ENCODE measurements around the gene DDX10. TPM values are rescaled to one million over a fixed set of nuclear protein-coding genes. Genes with fewer than 3 reads are reported as not detected.
A peak's percentile ranks its signal among the peaks of the same experiment; 100 is the strongest.

The DDX10 gene
- total RNA-seq, 1 experiment from 2014 or later = 48.3 TPM

DNA sequence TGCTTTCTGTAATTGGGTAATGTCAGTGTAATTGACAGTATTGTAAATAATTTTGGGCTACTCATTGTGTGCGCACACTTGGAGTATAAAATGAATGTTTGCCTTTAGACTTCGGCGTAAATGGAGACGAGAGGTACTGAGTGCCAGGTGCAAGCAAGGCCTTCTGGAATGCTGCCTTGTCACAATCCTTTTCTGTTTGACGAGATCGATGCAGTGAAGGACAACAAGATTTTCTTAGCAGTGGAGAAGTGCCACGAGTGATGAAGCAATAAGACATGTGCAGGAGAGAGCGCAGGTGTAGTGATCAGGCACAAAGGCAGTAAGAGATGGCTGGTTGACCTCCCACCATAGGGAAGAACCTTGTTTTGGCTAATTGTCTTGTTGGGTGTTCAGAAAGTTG lies 67.5 kb downstream of the DDX10 start:
- no peaks in the 10 kb centered on the region for H3K9me3 ChIP-seq (ENCODE audit: control insufficient read depth, low read depth, low read length)
- H3K4me1 ChIP-seq (ENCODE audit: insufficient read depth, low read length) = 0 out of 2 replicates have a peak, but pooled peaks cover 4% of the 10 kb centered on the region
- no peak for DNase-seq
- Mint-ChIP-seq H3K4me3 (no peak overlapping the region), H3K36me3 (ENCODE audit: insufficient read depth in 1 of 3, low read depth in 3 of 3) (peaks cover 0 to 8% (median 0%) of the 10 kb centered on the region in 3 experiments; a peak in 2 of 7 replicates), H3K27ac (peak overlapping the region; percentile 11 to 87 (median 66); a peak in 2 of 7 replicates), H3K27me3 (ENCODE audit: low read depth) (no peaks in the 10 kb centered on the region), H3K4me1 (peaks cover 13 to 17% of the 10 kb centered on the region in 2 experiments), H3K9me3 (no peaks in the 10 kb centered on the region)
- no peak overlapping the region for H3T11ph ChIP-seq (ENCODE audit: low read length)
- no peak overlapping the region for H2AK5ac ChIP-seq (ENCODE audit: insufficient read length, low read length)
- H2BK12ac ChIP-seq (ENCODE audit: insufficient read length, low read depth, low read length) = no peak overlapping the region
- H3K4ac ChIP-seq (ENCODE audit: low read depth, low read length) = no peak overlapping the region
- no peak overlapping the region for H3K18ac ChIP-seq (ENCODE audit: insufficient read length, low read depth, low read length)
- H2BK5ac ChIP-seq (ENCODE audit: insufficient read length, low read length) = no peak overlapping the region
- no peaks in the 10 kb centered on the region for H3K27me3 ChIP-seq (ENCODE audit: insufficient read depth, low read length)
- no peak overlapping the region for H3K56ac ChIP-seq (ENCODE audit: insufficient read length, low read depth, low read length)
- H4K5ac ChIP-seq (ENCODE audit: insufficient read length, low read depth, low read length) = no peak overlapping the region
- WGBS (ENCODE audit: extremely low coverage, insufficient read length, low lambda C conversion rate) = no CpG with 5 or more reads among the region's 8 CpGs
- H3K9ac ChIP-seq (ENCODE audit: extremely low read depth, insufficient read length, low read length) = no peak overlapping the region
- no peak overlapping the region for H2BK15ac ChIP-seq (ENCODE audit: low read depth, low read length)
- no peaks in the 10 kb centered on the region for H3K23me2 ChIP-seq (ENCODE audit: insufficient read length, low read depth, low read length, poor library complexity, severe bottlenecking)
- no peak overlapping the region for H2BK20ac ChIP-seq (ENCODE audit: low read depth, low read length, poor library complexity, severe bottlenecking)
- no peak overlapping the region for H3K14ac ChIP-seq (ENCODE audit: insufficient read depth, low read length)
- peaks cover 3% of the 10 kb centered on the region for H3K79me1 ChIP-seq (ENCODE audit: insufficient read depth, low read depth, low read length, poor library complexity, severe bottlenecking)
- no peak overlapping the region for H3K23ac ChIP-seq (ENCODE audit: insufficient read length, low read depth, low read length)
- no peak overlapping the region for H3K4me2 ChIP-seq (ENCODE audit: insufficient read depth, insufficient read length, low read length)
- H4K20me1 ChIP-seq (ENCODE audit: control insufficient read depth, insufficient read depth, insufficient read length) = no peaks in the 10 kb centered on the region
- TF ChIP-seq, protein P1, sequence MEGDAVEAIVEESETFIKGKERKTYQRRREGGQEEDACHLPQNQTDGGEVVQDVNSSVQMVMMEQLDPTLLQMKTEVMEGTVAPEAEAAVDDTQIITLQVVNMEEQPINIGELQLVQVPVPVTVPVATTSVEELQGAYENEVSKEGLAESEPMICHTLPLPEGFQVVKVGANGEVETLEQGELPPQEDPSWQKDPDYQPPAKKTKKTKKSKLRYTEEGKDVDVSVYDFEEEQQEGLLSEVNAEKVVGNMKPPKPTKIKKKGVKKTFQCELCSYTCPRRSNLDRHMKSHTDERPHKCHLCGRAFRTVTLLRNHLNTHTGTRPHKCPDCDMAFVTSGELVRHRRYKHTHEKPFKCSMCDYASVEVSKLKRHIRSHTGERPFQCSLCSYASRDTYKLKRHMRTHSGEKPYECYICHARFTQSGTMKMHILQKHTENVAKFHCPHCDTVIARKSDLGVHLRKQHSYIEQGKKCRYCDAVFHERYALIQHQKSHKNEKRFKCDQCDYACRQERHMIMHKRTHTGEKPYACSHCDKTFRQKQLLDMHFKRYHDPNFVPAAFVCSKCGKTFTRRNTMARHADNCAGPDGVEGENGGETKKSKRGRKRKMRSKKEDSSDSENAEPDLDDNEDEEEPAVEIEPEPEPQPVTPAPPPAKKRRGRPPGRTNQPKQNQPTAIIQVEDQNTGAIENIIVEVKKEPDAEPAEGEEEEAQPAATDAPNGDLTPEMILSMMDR (conservative IDR thresholded peaks at IDR 0.05) = no peak
- no peak overlapping the region for H2AFZ ChIP-seq (ENCODE audit: low read length)
- no peak overlapping the region for H4K8ac ChIP-seq (replicated peaks; ENCODE audit: insufficient read length, low read depth, low read length)
- no peak overlapping the region for H2BK120ac ChIP-seq (ENCODE audit: low read depth, low read length, poor library complexity, severe bottlenecking)
- H3K79me2 ChIP-seq (ENCODE audit: insufficient read depth, low read length) = peaks cover 1% of the 10 kb centered on the region; the same call in 1 of the 2 replicates
- H3K27ac ChIP-seq (ENCODE audit: insufficient read length, low read depth, low read length) = no peak overlapping the region
- H4K91ac ChIP-seq (ENCODE audit: insufficient read length, low read depth, low read length) = no peak overlapping the region
